GM21786 (cell line): ENCODE results near the gene NGFR.
"Not testable (repeated sequence)": the region's sequence is repeated elsewhere in the genome, so short reads cannot be mapped to it uniquely, and the experiment has no call there.

ENCODE experiments used
- ATAC-seq: cut with Tn5 transposase; IDR thresholded peaks from one replicate; pipeline ENCODE4 v1.9.1; 2021; ENCODE audit not compliant: unreplicated experiment

The NGFR gene

DNA sequence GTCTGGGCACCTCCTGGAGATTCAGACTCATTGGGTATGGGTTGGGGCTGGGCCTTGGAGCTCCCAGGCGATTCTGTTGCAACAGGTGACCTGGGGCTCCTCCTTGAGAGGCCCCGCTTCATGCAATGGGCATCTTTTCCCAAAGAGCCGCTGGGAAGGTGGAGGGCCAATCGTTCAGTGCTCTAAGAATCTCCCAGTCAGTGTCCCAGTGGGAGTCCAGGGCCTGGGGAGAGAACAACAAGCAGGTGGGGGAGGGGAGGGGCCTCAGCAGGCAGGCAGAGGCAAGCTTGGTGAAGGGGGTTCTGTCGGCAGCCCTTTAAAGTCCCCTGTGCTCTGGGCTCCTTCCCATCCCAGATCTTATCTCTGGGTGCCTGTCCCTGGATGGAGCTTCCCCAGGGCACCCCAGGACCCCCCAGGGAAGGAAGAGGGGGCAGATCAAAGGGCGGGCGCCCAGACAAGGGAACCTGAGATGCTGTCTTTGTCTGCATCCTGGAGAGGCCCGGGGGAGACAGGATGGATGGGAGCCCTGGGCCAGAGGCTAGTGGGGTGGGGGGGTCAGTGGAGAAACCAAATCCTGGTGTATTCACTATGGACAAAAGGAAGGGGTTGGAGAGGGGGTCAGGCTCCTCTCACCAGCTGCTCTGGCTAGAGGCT, 50.0 kb downstream of the NGFR start:
- ATAC-seq = no peak

DNA sequence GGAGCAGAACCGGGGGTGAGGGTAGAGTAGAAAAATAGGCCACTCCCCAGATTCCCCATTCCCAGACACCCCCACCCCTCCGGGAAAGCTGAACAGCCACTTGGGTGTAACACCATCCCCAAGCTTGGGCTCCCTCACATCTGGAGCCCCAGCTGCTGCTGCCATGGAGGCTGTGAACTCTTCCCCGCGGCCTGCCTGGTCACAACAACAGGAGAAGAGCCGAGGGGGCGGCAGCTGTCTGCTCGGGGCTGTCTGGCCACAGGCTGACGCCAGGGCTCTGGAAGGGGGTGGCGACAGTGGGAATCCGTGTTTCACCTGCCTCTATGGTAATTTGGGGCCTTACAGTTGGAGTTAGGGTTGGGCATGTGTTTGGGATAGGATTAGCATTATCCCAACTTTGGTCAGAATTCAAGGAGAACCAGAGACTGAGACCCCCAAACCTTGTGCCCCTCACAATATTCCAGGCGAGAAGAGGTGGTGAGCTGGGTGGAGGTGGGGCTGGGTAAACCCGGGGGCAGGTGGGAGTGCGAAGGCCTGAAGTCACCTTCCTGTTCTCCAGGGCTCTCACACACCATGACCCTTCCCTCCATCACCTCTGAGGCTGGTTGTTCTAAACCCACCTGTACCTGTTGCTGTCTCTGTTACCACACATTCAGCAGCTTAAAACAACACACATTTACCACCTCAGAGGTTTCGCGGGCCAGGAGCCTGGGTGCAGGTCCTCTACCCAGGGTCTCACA, 50.9 kb downstream of the NGFR start:
- ATAC-seq = no peak

DNA sequence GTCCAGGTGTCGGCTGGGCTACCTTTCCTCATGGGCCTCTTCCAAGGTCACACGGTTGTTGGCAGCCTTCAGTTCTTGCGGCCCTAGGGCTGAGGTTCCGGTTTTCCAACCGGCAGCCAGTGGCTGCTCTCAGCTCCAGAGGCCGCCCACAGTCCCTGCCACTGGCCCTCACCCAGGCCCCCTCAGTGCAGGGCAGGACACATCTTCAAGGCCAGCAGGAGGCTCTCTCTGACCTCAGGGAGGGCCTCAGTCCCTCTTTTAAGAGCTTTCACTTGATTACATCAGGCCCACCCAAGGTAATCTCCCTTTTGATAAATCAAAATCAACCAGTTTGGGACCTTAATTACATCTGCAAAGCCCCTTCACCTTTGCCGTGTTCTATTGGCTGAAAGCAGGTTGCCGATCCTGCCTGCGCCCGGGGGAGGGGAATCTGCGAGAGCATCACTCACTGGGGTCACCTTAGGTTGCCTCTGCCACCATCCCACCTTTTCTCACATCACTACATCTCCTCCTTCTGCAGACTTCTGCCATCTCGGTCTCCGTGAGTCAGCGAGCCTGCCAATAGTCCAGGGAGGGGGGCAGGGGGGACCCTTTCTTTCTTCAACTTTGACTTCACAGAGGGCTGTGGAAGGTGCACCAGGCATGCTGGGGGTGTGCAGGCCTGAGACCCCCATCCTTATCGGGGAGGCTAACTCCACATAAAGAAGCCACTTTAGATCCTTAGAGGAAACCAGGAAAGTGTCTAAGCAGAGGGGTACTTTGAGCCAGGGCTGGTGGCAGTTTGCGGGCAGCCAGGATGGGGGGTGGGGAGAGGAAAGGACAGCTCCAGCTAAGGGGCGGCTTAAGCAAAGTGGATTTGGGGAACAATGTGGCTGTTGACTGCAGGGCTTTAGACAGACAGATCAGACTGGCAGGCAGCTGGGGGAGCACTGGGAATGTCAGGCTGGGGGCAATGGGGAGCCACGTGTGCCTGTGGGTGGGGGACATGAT, 51.7 kb downstream of the NGFR start:
- no peak for ATAC-seq

DNA sequence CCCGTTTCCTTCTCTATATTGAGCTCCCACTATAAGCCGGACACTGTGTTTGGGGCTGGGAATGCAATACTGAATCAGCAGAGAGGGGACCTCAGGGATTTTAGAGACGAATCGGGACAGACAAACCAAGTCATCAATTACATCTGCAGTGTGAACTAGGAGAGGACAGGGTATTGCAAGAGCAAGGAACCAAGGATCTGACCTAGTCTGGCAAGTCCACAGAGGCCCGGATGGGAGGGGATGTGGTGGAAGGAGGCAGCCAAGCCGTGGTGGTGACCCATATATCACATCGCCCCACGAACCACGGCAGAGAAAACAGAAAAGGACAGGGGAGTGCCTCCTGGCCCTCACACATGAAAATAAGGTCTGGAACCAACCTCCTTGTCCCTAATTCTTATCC, 52.5 kb downstream of the NGFR start:
- ATAC-seq = no peak

DNA sequence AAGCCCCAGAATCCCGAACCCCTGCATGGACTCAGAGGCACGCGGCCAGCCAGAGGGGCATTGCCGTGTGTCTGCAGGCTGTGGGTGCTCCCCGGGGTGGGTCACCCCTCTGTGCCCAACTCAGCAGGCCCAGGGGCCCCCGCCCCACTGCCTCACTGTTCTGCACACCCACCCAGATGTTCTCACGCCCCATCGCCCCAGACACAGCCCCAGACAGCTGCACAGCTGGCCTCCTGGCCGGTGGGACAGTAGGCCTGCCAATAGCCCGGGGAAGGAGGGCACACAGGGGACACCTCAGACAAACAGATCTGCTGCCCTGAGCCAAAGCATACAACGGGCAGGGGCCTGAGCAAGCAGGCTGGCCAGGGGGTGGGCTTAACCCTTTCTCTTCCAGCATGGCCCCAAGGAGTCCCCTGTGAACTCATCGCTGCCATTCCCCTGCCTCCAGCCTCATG, 53.0 kb downstream of the NGFR start:
- ATAC-seq = no peak

DNA sequence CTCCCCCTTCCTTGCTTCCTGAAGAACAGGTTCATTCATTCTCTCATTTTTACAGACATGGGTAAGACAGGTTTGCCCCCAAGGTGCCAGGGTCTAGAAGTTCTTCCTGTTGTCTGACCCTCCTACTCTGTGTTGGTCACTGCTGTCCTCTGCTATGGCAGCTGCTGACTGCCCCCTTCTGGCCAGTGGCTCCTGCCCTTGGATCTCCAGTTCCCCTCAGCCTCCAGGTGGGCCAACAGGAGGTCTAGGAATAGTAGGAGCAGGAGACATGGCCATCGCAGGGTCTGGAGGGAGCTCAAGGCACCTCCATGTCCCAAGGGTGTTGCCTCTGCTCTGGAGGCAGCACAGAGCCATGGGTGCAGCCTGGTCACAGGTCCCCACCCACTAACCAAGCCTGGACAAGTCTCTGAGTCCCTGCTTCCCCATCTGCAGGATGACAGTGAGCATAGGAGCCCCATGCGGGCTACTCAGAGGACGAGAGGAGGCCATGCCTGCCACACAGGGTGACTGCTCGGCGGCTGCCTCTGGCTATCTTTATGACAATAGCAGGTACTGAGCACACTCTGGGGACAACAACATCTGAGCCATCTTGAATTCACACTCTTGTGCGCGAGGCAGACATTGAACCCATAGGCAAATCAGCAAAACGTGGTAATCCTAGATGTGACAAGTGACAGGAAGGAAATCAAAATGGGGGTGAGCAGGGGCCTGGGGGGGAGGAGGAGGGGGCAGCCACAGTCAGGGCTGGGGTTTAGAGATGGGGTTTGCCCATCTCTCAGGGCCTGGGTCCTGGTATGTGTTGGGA, 53.6 kb downstream of the NGFR start:
- no peak for ATAC-seq

DNA sequence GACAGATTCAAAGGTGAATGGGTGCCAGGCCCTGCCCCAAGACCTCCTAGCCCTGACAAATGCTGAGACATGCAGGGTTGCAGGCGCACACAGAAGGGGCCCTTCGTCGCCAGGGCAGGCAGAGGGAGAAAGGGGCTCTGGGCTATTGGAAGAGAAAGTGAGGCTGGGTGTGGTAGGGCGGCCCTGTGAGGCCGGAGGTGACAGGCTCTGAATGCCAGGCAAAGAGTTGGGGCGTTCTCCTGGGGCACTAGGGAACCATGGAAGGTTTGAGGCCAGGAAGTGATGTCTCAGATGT, 54.2 kb downstream of the NGFR start:
- ATAC-seq = no peak

DNA sequence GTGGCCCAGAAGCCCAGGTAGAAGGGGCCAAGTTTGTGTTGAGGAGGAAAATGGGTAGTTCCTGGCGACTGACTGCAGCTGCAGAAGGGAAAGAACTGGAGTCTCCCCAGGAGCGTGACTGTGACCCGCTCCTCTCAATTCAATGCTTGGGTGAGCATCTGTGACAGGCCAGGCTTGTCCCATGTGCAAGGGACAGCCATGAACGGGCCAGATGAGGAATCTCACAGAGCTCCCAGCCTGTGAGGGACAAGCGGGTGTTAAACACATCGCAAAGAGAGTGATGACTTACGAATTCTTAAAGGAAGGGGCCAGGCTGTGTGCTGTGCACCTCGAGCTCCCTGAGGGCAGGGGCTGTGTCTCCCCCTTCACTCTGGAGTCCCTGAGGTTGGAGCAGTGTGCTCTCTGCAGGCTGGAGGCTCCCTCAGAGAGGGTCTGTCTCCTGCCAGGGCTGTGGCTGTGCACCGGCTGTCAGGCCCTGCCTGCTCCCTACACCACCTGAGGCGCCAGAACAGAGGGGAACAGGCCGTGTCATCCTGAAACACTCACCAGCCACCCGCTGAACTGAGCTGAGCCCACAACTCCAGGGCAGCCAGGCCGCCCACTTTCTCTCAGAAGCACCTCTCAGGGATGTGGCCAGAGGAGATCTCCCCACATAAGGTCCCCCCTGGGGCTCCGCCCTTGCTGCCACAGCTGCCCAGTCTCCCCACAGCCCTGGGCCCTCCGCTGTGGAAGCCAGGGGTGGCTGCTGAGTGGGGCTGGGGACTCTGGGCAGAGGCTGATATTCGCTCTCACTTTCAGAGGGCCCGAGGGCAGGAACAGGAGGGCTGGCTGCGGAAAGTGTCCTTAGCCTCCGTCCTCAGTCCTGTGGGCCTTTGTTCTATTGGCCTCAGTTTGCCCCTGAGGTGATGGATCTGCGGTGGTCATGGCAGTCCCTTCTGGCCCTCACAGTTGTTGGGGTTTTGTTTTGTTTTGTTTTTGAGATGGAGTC, 54.9 kb downstream of the NGFR start:
- ATAC-seq = no peak

DNA sequence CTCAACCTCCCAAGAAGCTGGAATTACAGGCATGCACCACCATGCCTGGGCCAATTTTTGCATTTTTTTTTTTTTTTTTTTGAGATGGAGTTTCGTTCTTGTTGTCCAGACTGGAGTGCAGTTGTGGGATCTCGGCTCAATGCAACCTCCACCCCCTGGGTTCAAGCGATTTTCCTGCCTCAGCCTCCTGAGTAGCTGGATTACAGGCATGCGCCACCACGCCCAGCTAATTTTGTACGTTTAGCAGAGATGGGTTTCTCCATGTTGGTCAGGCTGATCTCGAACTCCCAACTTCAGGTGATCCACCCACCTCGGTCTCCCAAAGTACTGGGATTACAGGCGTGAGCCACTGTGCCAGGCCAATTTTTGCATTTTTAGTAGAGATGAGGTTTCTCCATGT, 55.7 kb downstream of the NGFR start:
- ATAC-seq = not testable (repeated sequence)

DNA sequence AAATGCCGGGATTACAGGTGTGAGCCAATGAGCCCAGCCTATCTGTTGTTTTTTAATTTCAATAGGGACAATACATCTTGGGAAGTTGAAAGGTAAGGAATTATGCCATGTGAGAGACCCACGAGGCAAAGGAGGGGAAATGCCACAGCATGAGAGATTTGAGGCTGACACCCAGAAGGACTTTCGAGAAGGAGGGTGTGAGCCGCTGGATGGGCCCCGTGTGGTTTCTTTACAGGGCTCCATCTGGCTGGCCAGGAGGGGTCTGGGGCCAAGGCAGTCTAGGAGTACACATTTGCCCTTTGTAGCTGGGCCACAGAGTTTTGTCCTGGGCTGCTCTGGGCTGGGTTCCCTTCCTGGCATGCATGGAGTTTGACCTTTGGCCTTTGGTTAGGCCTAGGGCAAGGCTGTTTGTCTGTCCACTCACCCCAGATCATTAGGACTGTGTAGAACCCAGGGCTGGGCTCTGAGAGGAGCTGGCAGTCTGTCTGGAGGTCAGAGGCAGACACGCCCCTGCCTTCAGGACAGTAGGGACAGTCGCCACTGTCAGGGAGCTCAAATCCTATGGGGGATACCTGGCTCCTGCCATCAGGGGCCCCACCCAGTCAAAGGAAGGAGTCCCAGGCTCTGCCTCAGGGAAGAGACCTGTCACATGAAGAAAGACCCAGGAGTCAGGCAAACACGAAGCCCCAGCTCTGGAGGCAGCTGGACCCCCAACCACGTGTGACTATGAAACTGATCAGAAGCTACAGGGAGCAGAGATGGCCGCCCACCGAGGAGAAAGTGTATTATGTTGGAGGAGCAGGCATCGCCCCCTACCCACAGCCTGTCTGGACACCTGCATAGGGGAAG, 56.4 kb downstream of the NGFR start:
- ATAC-seq = no peak

DNA sequence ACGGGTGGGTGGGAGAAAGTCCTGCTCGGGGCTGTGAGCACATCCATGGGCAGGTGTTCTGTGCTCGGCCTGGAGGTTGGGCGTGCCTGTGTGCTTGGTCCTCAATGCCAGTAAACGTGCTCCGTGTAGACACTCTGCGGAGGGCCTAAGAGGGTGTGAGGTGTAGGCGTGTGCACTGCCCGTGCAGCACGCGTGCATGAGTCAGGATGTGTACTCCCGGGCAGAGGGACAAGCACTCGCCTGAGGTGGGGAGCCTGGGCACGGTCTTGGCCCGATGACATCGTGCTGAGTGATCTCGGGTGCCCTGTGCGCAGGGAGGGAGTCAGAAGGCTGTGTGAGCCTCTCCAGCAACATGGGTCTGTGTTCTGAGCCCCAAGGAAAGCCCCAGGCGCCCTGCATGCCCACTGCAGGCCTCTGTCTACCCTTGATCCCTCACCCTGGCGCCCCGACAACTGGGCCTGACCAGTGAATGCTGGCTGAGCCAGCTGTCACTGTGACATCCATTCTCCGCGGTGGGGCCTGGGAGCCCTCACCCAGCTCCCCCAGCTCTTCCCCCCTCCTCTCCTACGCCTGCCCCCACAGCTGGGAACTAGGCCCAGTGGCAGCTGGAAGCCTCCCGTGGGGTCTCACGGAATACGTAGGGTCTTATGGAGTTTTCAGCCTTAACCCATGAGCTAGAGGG, 57.1 kb downstream of the NGFR start:
- no peak for ATAC-seq

DNA sequence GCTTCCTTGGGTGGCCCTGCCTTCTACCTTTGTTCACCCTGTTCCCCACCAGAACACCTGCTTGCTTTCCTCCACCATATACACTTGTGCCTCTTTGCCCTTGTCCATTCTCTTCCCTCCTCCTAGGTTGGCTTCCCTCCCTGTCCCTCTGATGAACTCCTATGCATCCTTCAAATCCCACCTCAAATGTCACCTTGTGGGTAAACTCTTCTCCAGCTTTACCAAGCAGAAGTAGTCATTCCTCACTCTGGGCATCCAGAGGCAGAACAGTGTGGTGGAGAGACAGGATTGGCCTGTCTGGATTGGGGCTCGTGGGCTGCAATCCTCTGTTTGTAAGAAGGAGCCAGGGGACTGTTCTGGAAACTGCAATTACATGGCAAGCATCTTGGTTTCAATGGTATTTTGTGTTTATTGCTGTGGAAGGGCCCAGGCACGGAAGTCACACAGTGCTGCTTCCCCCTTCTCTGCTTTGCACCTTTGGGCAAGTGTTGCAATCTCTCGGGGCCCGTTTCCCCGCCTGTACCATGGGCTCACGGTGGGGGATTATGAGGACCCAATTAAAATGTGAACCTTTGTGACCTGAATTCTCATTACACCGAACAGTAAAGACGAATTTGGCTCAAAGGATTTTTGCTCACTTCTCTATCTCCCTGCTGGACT, 58.7 kb downstream of the NGFR start:
- no peak for ATAC-seq

DNA sequence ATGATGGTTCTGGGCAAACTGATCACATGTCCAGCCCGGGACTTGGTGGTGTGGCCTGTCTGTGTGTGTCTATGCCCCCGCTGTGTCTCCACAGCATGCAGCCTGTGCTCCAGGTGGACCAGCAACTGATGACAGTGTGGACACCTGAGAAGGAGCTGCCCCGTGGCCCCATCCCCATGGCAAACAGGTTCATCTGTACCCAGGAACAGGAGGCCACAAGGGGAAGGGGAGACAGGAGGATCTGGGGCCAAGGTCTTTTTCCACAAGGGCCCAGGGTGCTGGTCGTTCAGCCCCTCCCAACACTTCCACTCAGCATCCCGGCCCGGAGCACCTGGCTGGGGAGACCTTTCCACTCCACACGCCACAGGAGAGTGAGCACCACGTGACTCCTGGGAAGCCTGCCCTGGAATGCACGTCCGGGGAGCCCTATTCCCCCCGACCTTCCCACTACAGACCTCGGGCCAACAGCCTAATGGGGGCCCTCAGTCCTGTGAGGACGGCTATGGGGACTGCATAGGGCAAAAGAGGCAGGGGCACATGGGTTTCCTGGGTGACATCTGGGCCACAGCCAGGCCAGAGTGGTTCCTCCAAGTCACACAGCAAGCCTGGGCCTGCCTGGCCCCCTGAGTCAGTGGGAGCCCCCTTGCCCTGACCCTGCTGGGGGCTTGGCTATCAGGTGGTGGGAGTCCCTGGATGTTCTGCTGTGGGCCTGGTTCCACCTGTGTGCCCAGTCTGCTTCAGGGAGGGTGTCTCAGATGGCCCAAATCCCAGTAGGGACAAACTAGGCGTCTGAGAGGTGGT, 59.8 kb downstream of the NGFR start:
- no peak for ATAC-seq

DNA sequence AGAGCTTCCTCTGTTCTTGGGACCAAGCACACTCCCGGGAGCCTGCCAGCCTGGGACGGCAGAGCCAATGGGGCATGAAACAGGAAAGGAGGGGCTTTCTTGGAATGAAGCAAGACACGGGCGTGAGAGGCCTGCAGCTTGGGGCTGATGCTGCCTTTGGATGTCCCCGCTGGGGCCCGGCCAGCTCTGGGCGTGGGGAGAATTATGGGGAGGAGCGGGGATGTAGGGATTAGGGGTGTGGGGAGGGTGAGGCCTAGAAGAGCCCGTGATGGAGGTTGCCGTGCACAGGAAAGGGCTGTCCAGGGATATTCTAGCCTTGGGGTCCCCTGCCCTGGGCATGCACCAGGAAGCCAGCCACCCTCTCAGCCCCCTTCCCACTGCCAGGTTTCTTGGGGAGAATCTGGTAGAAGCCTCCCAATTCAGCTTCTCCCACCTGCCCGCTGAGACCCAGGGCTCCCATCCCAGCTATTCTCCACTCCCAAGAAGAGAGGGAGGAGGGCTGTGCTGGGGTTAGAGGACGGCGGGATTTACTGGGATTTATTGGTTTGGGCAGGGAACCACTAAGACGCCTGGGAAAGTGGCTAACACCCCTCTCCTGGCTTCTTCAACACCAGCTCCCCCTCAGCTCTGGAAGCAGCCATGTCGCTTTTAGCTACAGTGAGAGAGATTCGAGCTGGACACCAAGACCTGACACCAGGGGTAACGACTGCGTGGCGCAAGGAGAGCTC, 60.6 kb downstream of the NGFR start:
- ATAC-seq = no peak

DNA sequence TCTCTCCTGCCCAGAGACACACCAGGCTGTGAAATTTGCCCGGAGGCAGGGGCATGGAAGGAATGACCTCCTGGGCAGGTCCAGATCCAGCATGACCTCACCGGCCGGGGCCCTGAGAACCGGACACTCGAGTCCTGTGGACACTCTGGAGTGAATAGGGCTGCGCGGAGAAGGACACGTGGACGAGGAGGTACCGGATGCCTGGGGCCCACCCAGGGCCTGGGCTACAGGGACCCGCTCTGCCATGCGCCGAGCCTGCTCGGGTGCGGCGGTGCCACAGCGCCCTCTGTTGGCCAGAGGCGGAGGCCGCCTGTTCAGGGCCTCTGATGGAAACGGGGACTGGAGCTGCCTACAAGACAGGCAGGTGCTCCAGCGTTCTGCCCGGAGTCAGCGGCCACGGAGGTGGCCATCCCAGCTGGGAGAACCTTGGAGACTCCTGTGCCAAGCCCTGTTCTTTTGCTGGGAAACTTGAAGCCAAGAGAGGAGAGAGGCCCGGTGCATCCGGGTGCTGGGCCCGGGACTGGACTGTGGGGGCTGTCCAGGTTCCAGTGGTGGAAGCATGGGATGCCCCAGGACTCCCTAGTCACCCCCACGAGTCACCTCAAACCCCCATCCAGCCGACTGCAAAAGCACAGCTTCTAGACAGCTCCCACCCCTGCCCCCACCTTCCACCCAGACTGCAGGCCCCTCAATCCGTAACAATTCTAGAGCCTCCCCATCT, 61.3 kb downstream of the NGFR start:
- no peak for ATAC-seq
